Peyer's patch (tissue), 4 donors: ENCODE measurements around the gene FGD3.

ENCODE experiments used
- CTCF ChIP-seq, 6 experiments: fragments of 450-650 bp in 4 of 6; fragments of 200-600 bp in 2 of 6; sonication (generic) in 1 of 6; IDR thresholded peaks; one replicate each; pipeline ENCODE4 v1.5.1; 2017 to 2019; ENCODE audit warnings: antibody characterized with exemption in 6 of 6, mild to moderate bottlenecking in 3 of 6, moderate library complexity in 1 of 6
- POLR2A ChIP-seq, 2 donors: fragments of 450-650 bp; IDR thresholded peaks; one replicate each; pipeline ENCODE4 v1.5.1; 2017; ENCODE audit warnings: antibody characterized with exemption in 2 of 2, mild to moderate bottlenecking in 2 of 2, moderate library complexity in 2 of 2

DNA sequence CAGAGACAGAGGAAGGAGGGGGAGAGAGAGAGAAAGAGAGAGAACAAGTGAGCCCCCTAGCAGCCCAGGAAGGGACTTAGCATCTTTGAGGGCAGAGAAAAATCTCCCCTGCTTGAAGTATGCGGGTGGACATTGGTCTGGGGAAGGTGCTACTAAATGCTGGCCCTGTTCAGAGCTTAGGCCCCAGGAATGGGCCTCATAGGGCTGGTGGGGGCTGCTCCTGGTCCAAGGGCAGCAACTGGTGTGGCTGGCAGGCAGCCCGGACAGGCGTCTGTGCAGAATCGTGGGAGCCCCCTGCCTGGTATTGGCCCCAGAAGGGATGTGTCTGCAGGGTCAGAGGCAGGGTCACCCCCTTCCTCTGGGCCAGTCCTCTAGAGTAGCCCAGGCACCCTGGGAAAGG, 63.4 kb downstream of the FGD3 start:
- TF ChIP-seq CTCF (IDR thresholded peaks at IDR 0.05) (no peak), POLR2A (IDR thresholded peaks at IDR 0.05) (no peak)
